ENCODE results near the gene POU2F1. TPM values are rescaled to one million over a fixed set of nuclear protein-coding genes. Genes with fewer than 3 reads are reported as not detected.

POU2F1 gene
- total RNA-seq, 2 donors from 2014 or later: 48.6 to 49.4 TPM

DNA sequence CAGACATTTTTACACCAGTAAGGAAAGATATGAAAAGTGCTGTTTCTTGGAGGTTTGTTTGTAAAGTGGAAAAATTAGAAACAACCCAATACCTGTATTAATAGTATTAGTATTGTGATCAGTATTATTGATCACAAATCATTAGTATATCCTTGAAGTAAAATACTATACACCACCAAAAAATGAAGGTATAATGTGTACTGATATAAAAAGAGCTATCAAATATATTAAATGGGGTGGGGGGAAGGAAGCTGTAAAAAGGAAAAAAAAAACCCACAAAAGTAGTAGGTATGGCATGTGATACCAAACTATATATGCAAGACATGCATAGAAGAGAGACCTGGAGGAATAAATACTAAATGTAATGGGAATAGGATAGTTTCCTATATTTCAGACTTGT is 46.3 kb downstream of the POU2F1 start:
- H3K9me3 Mint-ChIP-seq: no peaks in the 10 kb centered on the region

DNA sequence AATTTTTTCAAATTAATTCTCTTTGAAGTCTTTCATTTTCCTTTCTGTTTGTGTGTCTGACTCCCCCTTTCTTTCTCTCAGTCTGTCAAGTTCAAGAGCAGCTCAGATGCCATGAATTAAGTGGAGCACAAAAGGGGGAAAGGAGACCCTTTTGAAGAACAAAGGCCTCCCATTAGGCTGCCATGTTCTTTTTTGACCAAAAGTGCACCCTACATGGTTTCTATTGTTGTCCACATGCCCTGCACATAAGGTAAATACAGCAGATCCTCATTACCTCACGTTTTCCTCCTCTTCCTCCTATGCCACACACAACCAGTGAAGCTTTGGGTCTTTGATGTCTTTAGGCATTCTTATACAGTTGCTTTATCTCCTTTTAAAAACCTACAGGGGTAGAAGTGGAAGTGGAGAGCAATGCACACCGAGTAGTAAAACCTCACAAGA is 47.7 kb downstream of the POU2F1 start:
- Histone ChIP-seq H3K27me3 (ENCODE audit: control insufficient read depth, insufficient read depth, low read length, poor library complexity, severe bottlenecking) (no peaks in the 10 kb centered on the region), H3K27ac (ENCODE audit: low read depth, low read length) (peak overlapping the region; percentile 44), H3K9me3 (ENCODE audit: control insufficient read depth, low read length) (peaks cover 3% of the 10 kb centered on the region), H3K4me3 (ENCODE audit: low read length) (no peak overlapping the region), H3K4me1 (ENCODE audit: control insufficient read depth, insufficient read depth, low read length) (no peaks in the 10 kb centered on the region), H3K9ac (ENCODE audit: extremely low read depth, low read length, poor library complexity, severe bottlenecking) (no peak overlapping the region), H3K36me3 (ENCODE audit: control insufficient read depth, insufficient read depth, low read length) (no peaks in the 10 kb centered on the region)
- no peaks in the 10 kb centered on the region for H3K27me3 Mint-ChIP-seq (ENCODE audit: insufficient read depth)
- no peak for DNase-seq
- peaks cover 2% of the 10 kb centered on the region for H3K36me3 Mint-ChIP-seq (ENCODE audit: low read depth)
- H3K27ac Mint-ChIP-seq: peak overlapping the region; percentile 46
- TF ChIP-seq, protein P1, sequence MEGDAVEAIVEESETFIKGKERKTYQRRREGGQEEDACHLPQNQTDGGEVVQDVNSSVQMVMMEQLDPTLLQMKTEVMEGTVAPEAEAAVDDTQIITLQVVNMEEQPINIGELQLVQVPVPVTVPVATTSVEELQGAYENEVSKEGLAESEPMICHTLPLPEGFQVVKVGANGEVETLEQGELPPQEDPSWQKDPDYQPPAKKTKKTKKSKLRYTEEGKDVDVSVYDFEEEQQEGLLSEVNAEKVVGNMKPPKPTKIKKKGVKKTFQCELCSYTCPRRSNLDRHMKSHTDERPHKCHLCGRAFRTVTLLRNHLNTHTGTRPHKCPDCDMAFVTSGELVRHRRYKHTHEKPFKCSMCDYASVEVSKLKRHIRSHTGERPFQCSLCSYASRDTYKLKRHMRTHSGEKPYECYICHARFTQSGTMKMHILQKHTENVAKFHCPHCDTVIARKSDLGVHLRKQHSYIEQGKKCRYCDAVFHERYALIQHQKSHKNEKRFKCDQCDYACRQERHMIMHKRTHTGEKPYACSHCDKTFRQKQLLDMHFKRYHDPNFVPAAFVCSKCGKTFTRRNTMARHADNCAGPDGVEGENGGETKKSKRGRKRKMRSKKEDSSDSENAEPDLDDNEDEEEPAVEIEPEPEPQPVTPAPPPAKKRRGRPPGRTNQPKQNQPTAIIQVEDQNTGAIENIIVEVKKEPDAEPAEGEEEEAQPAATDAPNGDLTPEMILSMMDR (conservative IDR thresholded peaks at IDR 0.05): no peak
- no peaks in the 10 kb centered on the region for H3K9me3 Mint-ChIP-seq
- no peak overlapping the region for H3K4me3 Mint-ChIP-seq
- H3K4me1 Mint-ChIP-seq: peaks cover 27% of the 10 kb centered on the region
- WGBS, 2 experiments (ENCODE audit: insufficient coverage in 1 of 2, insufficient read length in 1 of 2): 50 to 53% methylated on average over 2 of the region's 2 CpGs

More for the DNA sequence above, 46.3 kb downstream of the POU2F1 start:
- Histone ChIP-seq H3K9me3 (ENCODE audit: control insufficient read depth, low read length) (peaks cover 3% of the 10 kb centered on the region), H3K27ac (ENCODE audit: low read depth, low read length) (no peak overlapping the region), H3K4me3 (ENCODE audit: low read length) (no peak overlapping the region), H3K36me3 (ENCODE audit: control insufficient read depth, insufficient read depth, low read length) (no peaks in the 10 kb centered on the region), H3K27me3 (ENCODE audit: control insufficient read depth, insufficient read depth, low read length, poor library complexity, severe bottlenecking) (no peaks in the 10 kb centered on the region), H3K4me1 (ENCODE audit: control insufficient read depth, insufficient read depth, low read length) (no peaks in the 10 kb centered on the region), H3K9ac (ENCODE audit: extremely low read depth, low read length, poor library complexity, severe bottlenecking) (no peak overlapping the region)
- DNase-seq: no peak
- no peaks in the 10 kb centered on the region for H3K27me3 Mint-ChIP-seq (ENCODE audit: insufficient read depth)
- no peak overlapping the region for H3K4me3 Mint-ChIP-seq
- no peak overlapping the region for H3K27ac Mint-ChIP-seq
- peaks cover 25% of the 10 kb centered on the region for H3K4me1 Mint-ChIP-seq
- TF ChIP-seq, protein P1 (conservative IDR thresholded peaks at IDR 0.05): no peak
- no peaks in the 10 kb centered on the region for H3K36me3 Mint-ChIP-seq (ENCODE audit: low read depth)

DNA sequence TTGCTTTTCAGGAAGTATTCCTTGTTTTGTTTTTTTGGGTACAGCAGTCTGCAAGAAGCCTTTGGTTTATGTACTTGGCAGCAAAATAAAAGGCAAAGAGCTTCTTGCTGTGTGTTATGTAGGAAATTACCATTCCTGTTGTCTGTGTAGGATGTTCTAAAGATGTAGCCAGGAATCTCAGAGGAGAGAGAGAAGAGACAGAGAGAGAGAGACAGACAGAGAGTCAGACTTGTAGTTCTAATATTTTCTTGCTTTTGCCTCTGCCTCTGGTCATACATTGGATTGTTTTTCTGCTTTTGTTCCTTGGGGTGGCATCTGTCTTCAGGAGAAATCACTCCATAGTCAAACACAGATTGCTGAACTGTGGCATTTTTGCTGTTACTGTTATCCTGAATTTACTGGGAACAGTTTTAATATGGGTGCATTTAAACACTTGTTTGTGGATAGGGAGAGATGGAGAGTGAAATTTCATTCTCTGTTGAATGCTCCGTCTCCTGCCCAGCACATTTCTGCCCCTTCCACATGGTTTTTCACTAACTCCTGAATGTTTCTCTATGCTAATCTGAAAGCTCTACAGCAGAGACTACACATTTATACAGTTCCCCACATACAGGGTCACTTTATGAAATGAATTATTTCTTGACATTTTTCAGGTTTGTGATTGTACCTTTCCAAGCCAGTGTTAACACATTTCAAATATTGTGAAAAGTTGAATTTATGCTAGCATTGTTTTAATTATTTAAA is 49.8 kb downstream of the POU2F1 start:
- Mint-ChIP-seq H3K36me3 (ENCODE audit: low read depth) (peaks cover 2% of the 10 kb centered on the region), H3K27ac (no peak overlapping the region), H3K27me3 (ENCODE audit: insufficient read depth) (no peaks in the 10 kb centered on the region), H3K9me3 (no peaks in the 10 kb centered on the region), H3K4me1 (peaks cover 27% of the 10 kb centered on the region), H3K4me3 (no peak overlapping the region)
- DNase-seq: no peak
- WGBS, 2 experiments (ENCODE audit: insufficient coverage in 1 of 2, insufficient read length in 1 of 2): 86% methylated on average over 1 of the region's 1 CpG; no CpG with 5 or more reads in 1 of the 2 experiments
- H3K36me3 ChIP-seq (ENCODE audit: control insufficient read depth, insufficient read depth, low read length): no peaks in the 10 kb centered on the region
- H3K4me3 ChIP-seq (ENCODE audit: low read length): no peak overlapping the region
- no peak overlapping the region for H3K27ac ChIP-seq (ENCODE audit: low read depth, low read length)
- H3K9me3 ChIP-seq (ENCODE audit: control insufficient read depth, low read length): peaks cover 3% of the 10 kb centered on the region
- no peaks in the 10 kb centered on the region for H3K4me1 ChIP-seq (ENCODE audit: control insufficient read depth, insufficient read depth, low read length)
- TF ChIP-seq, protein P1 (conservative IDR thresholded peaks at IDR 0.05): no peak
- no peak overlapping the region for H3K9ac ChIP-seq (ENCODE audit: extremely low read depth, low read length, poor library complexity, severe bottlenecking)
- no peaks in the 10 kb centered on the region for H3K27me3 ChIP-seq (ENCODE audit: control insufficient read depth, insufficient read depth, low read length, poor library complexity, severe bottlenecking)

Data from endodermal cell (in vitro differentiated cells).